ENCODE results near the gene CYB5R4. TPM values are rescaled to one million over a fixed set of nuclear protein-coding genes. Genes with fewer than 3 reads are reported as not detected.

CYB5R4 gene
- total RNA-seq, 2 donors from 2014 or later, result 8.2 to 8.6 TPM

GRCh38 chr6:84001119-84001518 lies 141.6 kb downstream of the CYB5R4 start:
- no peak overlapping the region for H3K4me3 ChIP-seq
- no peaks in the 10 kb centered on the region for H3K27me3 ChIP-seq (replicated peaks; ENCODE audit: insufficient read depth)
- no peaks in the 10 kb centered on the region for H3K36me3 ChIP-seq
- H3K9me3 ChIP-seq, result no peaks in the 10 kb centered on the region
- no peak for DNase-seq (ENCODE audit: low spot score)
- intact Hi-C loops (cut with DNase I), result no loop called here
- TF ChIP-seq CTCF (IDR thresholded peaks at IDR 0.05), result no peak
- TF ChIP-seq POLR2AphosphoS5 (IDR thresholded peaks at IDR 0.05), result no peak
- TF ChIP-seq POLR2A (IDR thresholded peaks at IDR 0.05), result no peak
- whole genome bisulfite sequencing, result 57% methylated on average over 3 of the region's 3 CpGs
- no peaks in the 10 kb centered on the region for H3K4me1 ChIP-seq (replicated peaks)
- H3K27ac ChIP-seq, result no peak overlapping the region

DNA sequence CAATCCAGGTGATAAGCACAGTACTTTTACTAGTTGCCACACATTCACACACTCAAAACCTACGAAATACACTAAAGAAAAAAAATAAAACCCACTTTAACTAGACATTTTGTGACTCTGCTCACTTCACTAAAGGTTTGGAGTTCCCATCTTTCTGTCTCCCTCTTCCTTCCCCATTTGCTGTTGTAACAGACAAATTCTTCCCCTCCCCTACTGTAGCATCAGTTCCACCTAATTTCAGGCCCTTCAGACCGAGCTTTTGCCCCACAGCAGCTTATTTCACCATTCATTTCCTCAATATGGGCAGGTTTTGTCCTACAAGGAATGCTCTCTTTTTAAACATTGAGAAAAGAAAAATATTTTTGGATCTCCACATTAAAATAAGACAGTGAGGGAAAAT lies 142.7 kb downstream of the CYB5R4 start:
- H3K27me3 ChIP-seq (replicated peaks; ENCODE audit: insufficient read depth), result no peaks in the 10 kb centered on the region
- no peaks in the 10 kb centered on the region for H3K9me3 ChIP-seq
- no peak overlapping the region for H3K4me3 ChIP-seq
- no peak for DNase-seq (ENCODE audit: low spot score)
- no peaks in the 10 kb centered on the region for H3K4me1 ChIP-seq (replicated peaks)
- TF ChIP-seq POLR2A (IDR thresholded peaks at IDR 0.05), result no peak
- TF ChIP-seq CTCF (IDR thresholded peaks at IDR 0.05), result no peak
- no peak for TF ChIP-seq POLR2AphosphoS5 (IDR thresholded peaks at IDR 0.05)
- H3K36me3 ChIP-seq, result no peaks in the 10 kb centered on the region
- no peak overlapping the region for H3K27ac ChIP-seq
- 82% methylated on average over 2 of the region's 2 CpGs for WGBS
- intact Hi-C loops (cut with DNase I), result no loop called here

DNA sequence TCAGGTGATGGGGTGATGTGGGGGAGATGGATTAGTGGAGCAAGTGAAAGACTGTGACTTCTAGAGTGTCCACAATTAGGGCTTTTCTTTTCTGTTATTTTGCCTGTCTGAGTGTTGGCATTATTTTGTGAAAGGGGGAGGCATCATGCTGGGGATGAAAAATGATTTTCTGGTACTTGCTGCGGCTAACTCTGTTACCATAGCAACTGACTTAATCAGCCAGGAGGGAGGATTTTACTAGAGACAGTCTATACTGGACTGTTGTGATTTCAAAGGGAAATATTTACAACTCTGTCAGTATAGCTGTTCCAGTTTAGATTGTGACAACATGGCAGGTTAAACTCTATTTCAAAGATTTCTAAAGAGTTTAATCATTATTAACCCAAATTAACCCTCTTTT lies 143.6 kb downstream of the CYB5R4 start:
- TF ChIP-seq POLR2AphosphoS5 (IDR thresholded peaks at IDR 0.05) (no peak), CTCF (IDR thresholded peaks at IDR 0.05) (no peak), POLR2A (IDR thresholded peaks at IDR 0.05) (no peak)
- no peak overlapping the region for H3K4me3 ChIP-seq
- H3K27me3 ChIP-seq (replicated peaks; ENCODE audit: insufficient read depth), result no peaks in the 10 kb centered on the region
- intact Hi-C loops (cut with DNase I), result no loop called here
- H3K27ac ChIP-seq, result no peak overlapping the region
- no peak for DNase-seq (ENCODE audit: low spot score)
- no peaks in the 10 kb centered on the region for H3K9me3 ChIP-seq
- H3K4me1 ChIP-seq (replicated peaks), result no peaks in the 10 kb centered on the region
- no peaks in the 10 kb centered on the region for H3K36me3 ChIP-seq
- WGBS, result 30% methylated on average over 1 of the region's 1 CpG

GRCh38 chr6:84003654-84004053 lies 144.2 kb downstream of the CYB5R4 start:
- Histone ChIP-seq H3K27me3 (replicated peaks; ENCODE audit: insufficient read depth) (no peaks in the 10 kb centered on the region), H3K27ac (no peak overlapping the region), H3K4me3 (no peak overlapping the region), H3K4me1 (replicated peaks) (no peaks in the 10 kb centered on the region), H3K9me3 (no peaks in the 10 kb centered on the region), H3K36me3 (no peaks in the 10 kb centered on the region)
- intact Hi-C loops (cut with DNase I), result no loop called here
- 88% methylated on average over 4 of the region's 4 CpGs for WGBS
- DNase-seq (ENCODE audit: low spot score), result no peak
- TF ChIP-seq CTCF (IDR thresholded peaks at IDR 0.05) (no peak), POLR2AphosphoS5 (IDR thresholded peaks at IDR 0.05) (no peak), POLR2A (IDR thresholded peaks at IDR 0.05) (no peak)

GRCh38 chr6:84007871-84008270 lies 148.4 kb downstream of the CYB5R4 start:
- H3K9me3 ChIP-seq, result no peaks in the 10 kb centered on the region
- H3K4me1 ChIP-seq (replicated peaks), result no peaks in the 10 kb centered on the region
- no peak overlapping the region for H3K4me3 ChIP-seq
- TF ChIP-seq POLR2AphosphoS5 (IDR thresholded peaks at IDR 0.05) (no peak), POLR2A (IDR thresholded peaks at IDR 0.05) (no peak), CTCF (IDR thresholded peaks at IDR 0.05) (no peak)
- no peak overlapping the region for H3K27ac ChIP-seq
- H3K27me3 ChIP-seq (replicated peaks; ENCODE audit: insufficient read depth), result no peaks in the 10 kb centered on the region
- 88% methylated on average over 5 of the region's 5 CpGs for WGBS
- no peaks in the 10 kb centered on the region for H3K36me3 ChIP-seq
- intact Hi-C loops (cut with DNase I), result no loop called here
- DNase-seq (ENCODE audit: low spot score), result no peak

Measured in prostate gland (tissue), 2 donors.